ENCODE measurements around the gene ENTPD2. TPM values are rescaled to one million over a fixed set of nuclear protein-coding genes. Genes with fewer than 3 reads are reported as not detected.

ENTPD2 gene
- total and polyA plus RNA-seq, 2 of the 4 experiments (the other 2 are of a cell fraction), result not detected

DNA sequence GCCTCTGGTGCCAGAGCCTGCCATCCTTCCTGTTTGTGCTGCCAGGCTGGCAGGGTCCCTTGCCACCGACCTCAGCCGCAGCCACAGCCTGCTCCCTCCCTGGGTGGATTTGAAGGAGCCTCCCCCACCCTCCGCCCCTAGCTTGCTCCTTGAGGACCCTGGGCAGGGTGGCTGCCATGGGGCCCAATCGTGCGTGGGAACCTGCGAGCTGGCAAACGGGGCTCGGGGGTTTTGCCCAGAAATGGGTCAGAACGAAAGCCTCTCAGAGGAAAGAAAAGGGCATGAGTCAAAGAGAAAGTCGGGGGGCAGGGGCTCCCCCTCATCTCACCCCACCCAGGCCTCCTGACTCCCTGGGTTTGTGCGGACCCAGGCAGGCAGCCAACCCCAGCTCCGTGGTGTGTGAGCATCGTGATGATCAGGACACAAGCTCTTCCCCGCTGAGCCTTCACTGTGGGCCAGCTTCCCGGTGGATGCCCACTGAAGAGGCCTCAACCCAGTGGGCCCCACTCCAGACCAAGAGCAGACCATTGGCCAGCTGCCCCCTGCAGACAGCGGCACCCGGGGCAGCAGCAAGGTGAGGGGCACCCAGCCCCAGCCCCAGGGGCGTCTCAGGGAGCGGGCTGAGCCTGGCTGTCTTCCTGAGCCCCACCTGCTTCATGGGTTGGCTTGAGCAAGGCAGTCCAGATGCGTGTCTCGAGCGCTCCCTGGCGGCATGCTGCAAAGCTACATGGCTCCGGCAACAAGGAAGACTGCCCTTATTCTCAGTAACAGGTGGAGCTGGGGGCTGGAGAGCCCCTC is 19.0 kb downstream of the ENTPD2 start:
- peak; percentile 77 for DNase-seq
- peak; percentile 97 for ATAC-seq (ENCODE audit: low read depth)
- Histone ChIP-seq H3K9ac (ENCODE audit: low read depth, low read length) (no peak overlapping the region), H2BK15ac (ENCODE audit: low read depth, low read length) (no peak overlapping the region), H3K23ac (ENCODE audit: low read depth, low read length) (no peak overlapping the region), H3K27me3 (ENCODE audit: control insufficient read depth, insufficient read depth, low read length) (peaks cover 2% of the 10 kb centered on the region; the same call in 1 of the 2 replicates), H3K4me2 (ENCODE audit: low read depth, low read length) (no peak overlapping the region), H2AK5ac (ENCODE audit: low read depth, low read length) (no peak overlapping the region), H2AFZ (replicated peaks; ENCODE audit: low read length, poor library complexity) (peak overlapping the region; percentile 53), H3K4ac (ENCODE audit: low read depth, low read length) (no peak overlapping the region), H2BK5ac (ENCODE audit: low read depth, low read length, poor library complexity, severe bottlenecking) (no peak overlapping the region), H4K20me1 (ENCODE audit: insufficient read depth, low read length) (no peaks in the 10 kb centered on the region; the same call in 1 of the 2 replicates), H3K9me3 (ENCODE audit: control insufficient read depth, insufficient read depth, low read length) (no peaks in the 10 kb centered on the region), H3K18ac (ENCODE audit: low read depth, low read length) (no peak overlapping the region), H3K14ac (replicated peaks; ENCODE audit: low read depth, low read length) (no peak overlapping the region), H3K27ac (ENCODE audit: insufficient read depth, low read length) (no peak overlapping the region), H4K91ac (ENCODE audit: insufficient read depth, low read depth, low read length) (no peak overlapping the region), H3K4me3 (ENCODE audit: insufficient read depth, low read depth, low read length) (no peak overlapping the region), H4K5ac (ENCODE audit: low read depth, low read length) (no peak overlapping the region), H3K56ac (ENCODE audit: extremely low read depth, insufficient read depth, low read length) (no peak overlapping the region), H3K4me1 (ENCODE audit: control insufficient read depth, insufficient read depth, low read length) (no peaks in the 10 kb centered on the region), H2AK9ac (replicated peaks; ENCODE audit: low read depth, low read length, poor library complexity) (peak overlapping the region; percentile 91), H3K79me1 (ENCODE audit: low read depth in 1 of 2, low read length in 2 of 2) (no peaks in the 10 kb centered on the region), H3K36me3 (ENCODE audit: control insufficient read depth, insufficient read depth, low read length) (peaks cover 12% of the 10 kb centered on the region), H3K9me1 (ENCODE audit: insufficient read depth, low read length) (no peaks in the 10 kb centered on the region), H2BK120ac (ENCODE audit: low read depth, low read length) (no peak overlapping the region), H2BK20ac (ENCODE audit: low read depth, low read length) (no peak overlapping the region), H4K8ac (ENCODE audit: low read depth in 2 of 2, low read length in 2 of 2) (no peak overlapping the region)
- ChIA-PET POLR2A (ENCODE audit: unreplicated experiment) (no interaction called here), CTCF (interaction anchor here (0.6 to 3.1 kb wide), 8 partner anchors 12 to 248 kb away, joined by 3 to 27 read pairs (median 4); partner anchors contain the start of gene NPDC1)
- intact Hi-C loops (cut with micrococcal nuclease), result loop anchor here (1.0 kb wide), 3 partner anchors 87 to 248 kb away; no protein-coding TSS in a partner anchor
- no peak for TF ChIP-seq BHLHE40 (IDR thresholded peaks at IDR 0.05; ENCODE audit: low read depth, low read length)
- TF ChIP-seq RAD21 (IDR thresholded peaks at IDR 0.05; ENCODE audit: low read length), result peak; percentile 87
- TF ChIP-seq SMC3 (IDR thresholded peaks at IDR 0.05; ENCODE audit: low read depth, low read length), result peak; percentile 80
- TF ChIP-seq, protein P1, sequence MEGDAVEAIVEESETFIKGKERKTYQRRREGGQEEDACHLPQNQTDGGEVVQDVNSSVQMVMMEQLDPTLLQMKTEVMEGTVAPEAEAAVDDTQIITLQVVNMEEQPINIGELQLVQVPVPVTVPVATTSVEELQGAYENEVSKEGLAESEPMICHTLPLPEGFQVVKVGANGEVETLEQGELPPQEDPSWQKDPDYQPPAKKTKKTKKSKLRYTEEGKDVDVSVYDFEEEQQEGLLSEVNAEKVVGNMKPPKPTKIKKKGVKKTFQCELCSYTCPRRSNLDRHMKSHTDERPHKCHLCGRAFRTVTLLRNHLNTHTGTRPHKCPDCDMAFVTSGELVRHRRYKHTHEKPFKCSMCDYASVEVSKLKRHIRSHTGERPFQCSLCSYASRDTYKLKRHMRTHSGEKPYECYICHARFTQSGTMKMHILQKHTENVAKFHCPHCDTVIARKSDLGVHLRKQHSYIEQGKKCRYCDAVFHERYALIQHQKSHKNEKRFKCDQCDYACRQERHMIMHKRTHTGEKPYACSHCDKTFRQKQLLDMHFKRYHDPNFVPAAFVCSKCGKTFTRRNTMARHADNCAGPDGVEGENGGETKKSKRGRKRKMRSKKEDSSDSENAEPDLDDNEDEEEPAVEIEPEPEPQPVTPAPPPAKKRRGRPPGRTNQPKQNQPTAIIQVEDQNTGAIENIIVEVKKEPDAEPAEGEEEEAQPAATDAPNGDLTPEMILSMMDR (conservative IDR thresholded peaks at IDR 0.05; ENCODE audit: low read depth, low read length), result peak; percentile 88
- TF ChIP-seq RFX5 (IDR thresholded peaks at IDR 0.05; ENCODE audit: low read depth, low read length), result no peak
- TF ChIP-seq MAZ (IDR thresholded peaks at IDR 0.05; ENCODE audit: borderline replicate concordance, low read depth, low read length), result peak; percentile 41; the same call in 1 of the 2 replicates
- TF ChIP-seq MAFK (IDR thresholded peaks at IDR 0.05; ENCODE audit: low read depth, low read length), result no peak
- dilution Hi-C loops (cut with HindIII; ENCODE audit: low sequenced_read_pairs, unreplicated experiment), result no loop called here
- in situ Hi-C loops (cut with MboI; ENCODE audit: low sequenced_read_pairs), result loop anchor here (10.0 kb wide), 1 partner anchor 250 kb away; no protein-coding TSS in a partner anchor
- 10% methylated on average over 10 of the region's 24 CpGs; no CpG with 5 or more reads in 1 of the 2 experiments for WGBS, 2 experiments (ENCODE audit: extremely low coverage in 2 of 2, insufficient read length in 1 of 2)
- no TSS peak for BruUV-seq (replicated peaks)

Data from IMR-90 (cell line).